ENCODE data around the gene DYNC1I2. TPM values are rescaled to one million over a fixed set of nuclear protein-coding genes. Genes with fewer than 3 reads are reported as not detected.

Gene DYNC1I2
- 123 TPM for total RNA-seq

GRCh38 chr2:171687287-171688128 is at the start of gene DYNC1I2:
Gene DYNC1I2, plus strand, starts transcription at chr2:171687469. Its CDS starts 2,687 bp downstream, at chr2:171690156.
- peak; percentile 98 for DNase-seq

GRCh38 chr2:171651667-171652415 is 35.4 kb upstream of the DYNC1I2 start:
- DNase-seq = no peak

- DNase-seq = no peak
Observed at GRCh38 chr2:171652416-171652785, 34.9 kb upstream of the DYNC1I2 start.

GRCh38 chr2:171655586-171655985 is 31.7 kb upstream of the DYNC1I2 start:
- no peak for DNase-seq

GRCh38 chr2:171667041-171667440 is 20.2 kb upstream of the DYNC1I2 start:
- no peak for DNase-seq

DNA sequence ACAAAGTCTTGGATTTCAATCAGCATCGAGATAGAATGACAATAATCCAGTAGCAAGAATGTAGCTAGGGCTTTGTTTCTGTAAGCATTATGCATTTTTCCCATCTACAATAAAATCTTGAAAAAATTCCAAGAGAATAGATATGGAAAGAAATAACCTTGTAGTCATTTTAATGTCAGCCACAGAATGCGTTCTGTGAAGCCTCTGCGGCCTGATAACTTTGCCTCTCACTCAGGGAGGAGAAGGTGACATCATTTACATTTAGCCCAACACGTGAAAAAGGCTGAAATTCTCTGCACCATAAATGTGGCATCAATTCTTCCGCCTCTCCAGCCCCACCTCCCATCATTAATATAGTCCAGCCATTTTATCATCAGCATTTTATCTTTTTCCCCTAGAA is 19.1 kb upstream of the DYNC1I2 start:
- DNase-seq = no peak

DNA sequence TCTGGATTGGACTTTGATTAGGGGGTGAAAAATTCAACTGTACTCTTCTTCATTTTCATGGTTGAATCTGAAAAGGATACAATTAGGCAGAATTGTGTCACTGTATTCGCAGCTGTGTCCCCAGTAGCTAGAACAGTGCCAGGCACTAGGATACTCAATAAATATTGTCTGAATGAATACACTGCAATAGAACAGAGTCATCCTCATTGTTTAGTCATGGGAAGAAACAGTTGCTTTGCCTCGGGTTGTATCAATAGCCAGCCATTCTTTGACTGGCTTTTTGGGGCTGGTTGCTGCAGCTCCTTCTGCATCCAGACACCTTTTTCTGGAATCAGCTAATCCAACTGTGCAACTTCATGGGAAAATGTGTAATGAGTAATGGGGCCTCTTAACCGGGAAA is 18.1 kb upstream of the DYNC1I2 start:
- DNase-seq = no peak

- DNase-seq = no peak
Observed at GRCh38 chr2:171670655-171671054, 16.6 kb upstream of the DYNC1I2 start.

GRCh38 chr2:171671867-171672266 is 15.4 kb upstream of the DYNC1I2 start:
- DNase-seq = no peak

DNA sequence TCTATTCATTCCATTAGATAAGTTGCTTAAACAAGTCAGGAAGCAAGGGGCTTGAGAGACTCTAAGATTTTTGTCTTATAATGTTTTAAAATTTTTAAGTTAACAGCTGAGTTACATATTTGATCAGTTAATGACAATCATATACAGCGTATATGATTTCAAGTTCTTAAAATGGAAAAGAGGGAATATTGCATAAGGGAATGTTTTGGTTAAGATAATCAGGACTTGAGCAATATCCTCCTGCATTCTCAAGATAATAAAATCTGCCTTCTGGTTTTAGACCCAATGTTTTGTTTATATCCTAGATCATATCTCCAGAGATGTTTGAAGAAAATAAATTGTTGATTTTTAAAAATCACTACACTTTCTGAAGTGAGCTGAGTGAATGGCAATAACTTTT is 13.4 kb upstream of the DYNC1I2 start:
- DNase-seq = no peak

GRCh38 chr2:171675810-171676345 is 11.4 kb upstream of the DYNC1I2 start:
- no peak for DNase-seq

DNA sequence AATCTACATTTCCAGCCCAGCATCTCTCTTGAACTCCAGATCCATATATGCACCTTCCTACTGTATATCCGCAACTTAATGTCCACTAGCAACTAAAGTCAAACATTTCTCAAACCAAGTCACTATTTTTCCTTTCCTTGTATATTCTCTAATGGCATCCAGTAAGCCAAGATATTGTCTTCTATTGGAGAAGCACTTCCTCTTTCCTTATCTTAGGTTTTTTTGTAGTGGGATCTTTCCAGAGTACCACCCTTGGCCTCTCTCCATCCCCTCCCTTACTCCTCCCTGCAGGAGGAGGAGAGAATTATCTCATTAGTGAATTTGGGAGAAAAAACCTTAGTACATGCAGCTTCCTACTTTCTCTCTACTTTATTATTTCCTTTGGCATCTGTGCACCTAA is 8.7 kb upstream of the DYNC1I2 start:
- no peak for DNase-seq

DNA sequence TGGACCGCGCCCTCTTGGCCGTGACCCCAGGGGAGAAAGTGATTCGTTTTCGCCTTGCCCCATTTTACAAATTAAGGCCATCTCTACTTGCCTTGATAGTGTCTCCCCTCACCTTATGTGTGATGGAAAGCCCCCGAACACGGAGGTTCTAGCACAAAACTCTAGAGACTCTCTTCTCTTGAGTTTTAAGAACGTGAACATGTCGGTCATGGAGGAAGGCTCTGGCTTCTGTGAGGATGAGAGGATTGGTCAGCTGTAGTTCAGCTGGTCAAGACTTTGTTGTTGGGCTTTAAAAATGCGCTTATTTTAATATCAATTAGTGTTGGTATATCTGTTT is 828 bp downstream of the DYNC1I2 start:
- no peak for DNase-seq

DNA sequence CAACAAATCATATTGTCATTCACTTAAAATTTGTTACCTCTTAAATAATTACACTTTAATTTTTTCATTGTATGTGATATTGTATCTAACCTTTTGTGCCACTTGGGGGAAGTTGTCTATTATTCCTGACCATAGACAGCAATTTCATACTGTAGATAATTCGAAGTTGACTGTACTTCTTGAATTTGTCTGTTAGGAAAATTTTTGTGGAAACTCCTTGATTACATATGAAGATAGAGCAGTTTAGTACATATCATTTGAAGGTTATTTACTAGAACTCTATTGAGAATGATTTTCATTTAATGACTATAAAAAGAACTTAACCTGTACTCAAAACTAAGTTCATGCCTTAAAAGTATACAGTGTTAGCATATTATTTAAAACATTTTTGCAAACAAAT is 5.1 kb downstream of the DYNC1I2 start:
- DNase-seq = no peak

DNA sequence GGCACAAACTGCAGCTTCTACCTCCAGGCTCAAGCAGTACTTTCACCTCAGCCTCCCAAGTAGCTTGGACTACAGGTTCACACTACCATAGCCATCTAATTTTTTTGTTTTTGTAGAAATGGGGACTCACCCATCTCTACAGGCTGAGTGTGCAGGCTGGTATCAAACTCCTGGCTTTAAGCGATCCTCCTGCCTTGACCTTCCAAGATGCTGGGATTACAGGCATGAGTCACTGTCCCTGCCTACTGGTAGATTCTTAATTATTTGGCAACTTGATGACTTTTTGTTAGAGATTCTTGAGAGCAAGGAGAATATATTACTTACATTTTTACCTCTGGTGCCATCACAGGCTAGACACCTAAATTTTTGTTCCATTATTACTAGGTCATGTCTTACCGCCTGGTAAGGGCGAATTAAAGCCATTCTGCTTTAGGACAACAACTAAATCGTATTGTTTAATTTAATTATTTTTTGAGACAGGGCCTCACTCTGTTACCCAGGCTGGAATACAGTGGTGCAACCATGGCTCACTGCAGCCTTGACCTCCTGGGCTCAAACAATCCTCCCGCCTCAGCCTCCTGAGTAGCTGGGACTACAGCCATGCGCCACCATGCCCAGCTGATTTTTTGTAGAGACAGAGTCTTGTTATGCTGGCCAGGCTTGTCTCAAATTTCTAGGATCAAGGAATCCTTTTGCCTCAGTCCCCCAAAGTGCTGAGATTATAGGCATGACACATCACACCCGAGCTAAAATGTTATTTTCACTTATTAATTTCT is 15.7 kb downstream of the DYNC1I2 start:
- DNase-seq = no peak

DNA sequence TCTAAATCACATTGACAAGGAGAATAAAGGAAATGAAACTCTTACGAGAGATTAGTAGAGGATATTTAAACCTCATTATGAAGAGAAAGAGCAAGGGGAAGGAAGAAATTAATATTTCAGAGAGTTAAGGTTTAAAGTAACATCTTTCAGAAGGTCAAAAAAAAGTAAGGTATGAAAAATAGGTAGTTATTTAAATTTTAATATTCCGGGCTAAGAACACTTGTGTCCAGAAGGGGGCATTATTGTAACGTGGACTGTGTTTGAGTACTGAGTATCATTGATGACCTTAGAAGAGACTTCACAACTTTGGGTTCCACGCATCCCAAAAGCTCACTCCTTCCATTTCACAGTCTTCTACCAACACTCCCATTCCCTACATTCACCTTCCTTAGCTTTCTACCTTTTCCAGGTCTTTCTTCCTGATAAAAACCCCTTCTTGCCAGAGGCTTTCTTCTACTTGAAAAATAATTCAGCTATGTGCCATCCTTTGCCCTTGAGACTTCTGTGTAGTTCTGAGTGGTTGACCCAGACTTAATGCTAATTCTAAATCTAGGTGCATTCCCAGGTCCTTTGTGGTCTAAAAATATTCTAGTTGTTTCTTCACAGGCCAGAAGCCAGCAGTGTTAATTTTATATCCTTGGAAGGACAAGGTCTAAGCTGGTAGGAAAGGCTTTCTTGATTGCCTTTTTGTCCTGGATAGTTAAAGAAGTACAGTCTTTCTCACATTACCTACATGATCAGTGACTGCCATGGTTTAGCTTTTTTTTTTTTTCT is 16.5 kb downstream of the DYNC1I2 start:
- peak; percentile 25 for DNase-seq

GRCh38 chr2:171706152-171706803 is 19.0 kb downstream of the DYNC1I2 start:
- DNase-seq = peak; percentile 45

GRCh38 chr2:171707752-171708151 is 20.5 kb downstream of the DYNC1I2 start:
- DNase-seq = no peak

DNA sequence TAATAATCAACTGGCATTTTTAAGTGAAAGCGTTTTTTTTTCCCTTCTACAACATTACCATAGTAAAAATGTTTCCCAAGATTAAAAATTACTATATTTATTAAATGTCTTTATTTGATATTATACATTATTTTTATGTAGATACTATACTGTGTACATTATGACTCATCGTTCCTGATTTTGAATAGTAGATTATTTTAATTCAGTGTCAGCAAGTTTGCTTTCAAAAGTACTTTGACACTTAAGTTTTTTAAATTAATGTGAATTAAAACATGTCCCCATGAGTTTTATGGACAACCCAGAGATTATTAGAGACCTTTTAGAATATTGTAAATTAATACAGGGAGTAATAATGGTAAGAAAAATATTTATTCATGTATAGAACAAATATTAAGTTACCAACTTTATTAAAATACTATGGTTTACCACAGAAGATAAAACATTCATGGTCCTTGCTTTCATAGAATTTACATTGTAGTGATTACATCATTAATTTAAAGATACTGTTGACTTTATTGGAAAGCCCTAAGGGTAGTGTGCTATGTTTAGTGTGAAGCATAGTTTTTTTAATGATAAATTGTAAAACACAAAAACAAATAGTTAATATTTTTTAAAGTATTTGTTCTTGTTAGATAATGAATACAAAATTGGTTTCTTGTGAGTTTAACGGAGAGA is 21.9 kb downstream of the DYNC1I2 start:
- DNase-seq = no peak

- no peak for DNase-seq
Observed at GRCh38 chr2:171711351-171711750, 24.1 kb downstream of the DYNC1I2 start.

DNA sequence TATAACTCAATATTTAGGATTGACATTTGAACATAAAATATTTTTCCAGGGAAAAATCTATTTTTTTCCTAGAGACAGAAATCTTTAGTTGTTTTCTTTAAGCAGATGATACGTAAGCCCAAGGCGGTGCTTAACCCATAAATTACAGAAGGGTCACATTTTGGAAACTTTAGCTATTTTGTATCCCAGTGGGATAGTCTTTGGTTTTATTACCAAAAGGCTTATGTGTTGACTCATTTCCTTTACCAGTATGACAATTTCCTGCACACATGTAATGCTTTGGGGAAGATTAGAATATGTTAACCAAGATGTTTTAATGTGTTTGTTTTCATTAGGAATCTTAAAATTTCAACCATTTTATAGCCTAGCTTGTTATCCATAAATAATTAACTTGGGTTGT is 24.8 kb downstream of the DYNC1I2 start:
- no peak for DNase-seq
